HG03565 (cell line): ENCODE measurements around the gene ABCD3.
A peak's percentile ranks its signal among the peaks of the same experiment; 100 is the strongest.

Experiments used
- ATAC-seq: cut with Tn5 transposase; IDR thresholded peaks from one replicate; pipeline ENCODE4 v1.9.1; 2021; ENCODE audit warnings: mild to moderate bottlenecking, moderate library complexity; ENCODE audit not compliant: unreplicated experiment

Gene ABCD3

DNA sequence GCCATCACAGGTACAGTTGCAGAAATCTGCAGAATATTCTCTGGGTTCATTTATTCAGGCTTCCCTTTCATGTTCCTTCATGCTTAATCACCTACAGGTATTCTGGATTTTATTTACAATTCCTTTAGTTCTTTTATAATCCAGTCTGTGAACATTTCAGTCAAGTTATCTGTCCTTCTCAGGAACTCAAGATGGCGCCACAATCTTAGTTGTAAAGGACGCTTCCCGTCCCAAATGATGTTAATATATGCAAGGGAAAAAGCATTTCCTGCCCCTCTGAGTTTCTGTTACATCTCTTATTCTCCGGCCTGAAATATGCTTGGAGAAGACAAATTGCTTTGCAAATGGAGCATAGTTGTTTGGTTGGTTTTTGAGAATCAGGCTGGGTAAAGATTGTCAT is 104.1 kb downstream of the ABCD3 start:
- ATAC-seq: no peak

GRCh38 chr1:94524531-94524930 is 106.3 kb downstream of the ABCD3 start:
- no peak for ATAC-seq

GRCh38 chr1:94526152-94526980 is 108.2 kb downstream of the ABCD3 start:
- no peak for ATAC-seq

GRCh38 chr1:94527447-94528031 is 109.3 kb downstream of the ABCD3 start:
- no peak for ATAC-seq

GRCh38 chr1:94528299-94528698 is 110.1 kb downstream of the ABCD3 start:
- no peak for ATAC-seq

DNA sequence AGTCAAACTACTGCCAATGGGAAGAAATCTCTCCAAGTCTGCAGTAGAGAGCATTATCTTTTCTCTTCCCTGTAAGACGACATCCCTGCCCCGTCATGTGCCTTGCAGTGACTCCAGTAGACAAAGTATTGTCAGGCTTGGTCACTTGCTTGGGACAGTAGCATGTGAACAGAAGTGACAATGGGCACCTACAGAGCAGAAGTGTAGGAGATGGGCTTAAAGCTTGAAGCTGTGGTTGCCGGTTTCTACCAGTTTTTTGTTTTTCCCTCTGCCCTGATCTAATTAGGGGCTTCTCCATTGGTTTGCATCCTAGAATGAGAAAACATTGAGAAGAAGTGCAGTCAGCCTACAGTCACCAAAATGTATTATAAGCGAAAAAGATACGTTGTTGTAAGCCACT is 110.6 kb downstream of the ABCD3 start:
- no peak for ATAC-seq

DNA sequence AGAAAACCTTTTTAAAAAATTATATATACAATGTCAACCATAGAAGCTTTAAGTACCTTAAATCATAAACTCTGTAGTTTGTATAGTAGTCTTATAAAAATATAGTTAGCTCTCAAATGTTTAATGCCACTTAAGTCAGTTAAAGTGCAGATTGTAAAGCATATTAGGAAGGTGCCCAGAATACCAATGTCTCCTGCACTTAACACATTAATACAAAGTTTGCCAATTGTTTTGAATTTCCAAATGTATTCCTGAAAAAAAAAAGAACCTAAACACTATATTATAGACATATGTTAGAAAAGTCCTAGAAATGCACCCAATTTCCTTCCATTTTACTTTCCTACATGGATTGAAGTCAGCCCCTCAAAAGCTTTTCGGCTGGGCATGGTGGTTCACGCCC is 111.2 kb downstream of the ABCD3 start:
- no peak for ATAC-seq

GRCh38 chr1:94530373-94530878 is 112.2 kb downstream of the ABCD3 start:
- ATAC-seq: no peak

DNA sequence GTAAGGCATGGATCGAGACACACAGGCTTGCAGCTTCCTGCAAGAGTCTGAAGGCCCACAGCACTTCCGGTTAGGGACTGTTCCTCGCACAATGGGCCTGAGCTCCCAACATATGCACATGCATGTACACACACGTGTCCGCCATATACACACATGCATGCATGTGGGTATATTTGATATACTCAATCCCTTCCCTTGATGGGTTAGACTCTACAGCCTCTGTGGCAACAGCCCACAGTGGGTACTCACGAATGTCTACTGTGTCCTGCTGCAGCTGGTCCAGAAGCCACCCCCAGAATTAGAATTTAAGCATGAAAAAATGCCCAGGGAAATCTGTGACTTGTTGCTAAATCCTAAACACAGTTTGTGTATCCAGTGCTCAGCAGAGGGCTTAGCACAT is 113.5 kb downstream of the ABCD3 start:
- no peak for ATAC-seq

DNA sequence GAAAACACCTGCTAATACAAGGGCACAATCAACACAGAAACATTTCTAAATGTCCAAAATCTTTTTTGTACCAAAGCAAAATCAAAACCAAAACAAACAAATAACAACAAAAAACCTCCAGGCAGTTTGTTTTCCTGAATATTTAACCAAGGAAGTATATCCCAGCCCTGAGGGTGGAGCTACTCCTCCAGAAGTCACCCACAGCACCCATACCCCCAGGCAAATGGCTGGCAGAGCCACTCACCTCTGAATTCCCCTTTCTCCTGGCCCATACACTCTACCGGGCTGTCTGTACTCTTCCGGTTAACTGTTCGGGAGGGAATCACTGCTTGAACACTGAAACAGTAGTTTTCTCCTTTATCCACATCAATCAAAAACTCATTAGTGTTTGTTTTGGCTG is 113.9 kb downstream of the ABCD3 start:
- no peak for ATAC-seq

GRCh38 chr1:94535095-94535494 is 116.9 kb downstream of the ABCD3 start:
- ATAC-seq: no peak

- ATAC-seq: no peak
These were observed 117.7 kb downstream of the ABCD3 start for GRCh38 chr1:94535879-94536278.

DNA sequence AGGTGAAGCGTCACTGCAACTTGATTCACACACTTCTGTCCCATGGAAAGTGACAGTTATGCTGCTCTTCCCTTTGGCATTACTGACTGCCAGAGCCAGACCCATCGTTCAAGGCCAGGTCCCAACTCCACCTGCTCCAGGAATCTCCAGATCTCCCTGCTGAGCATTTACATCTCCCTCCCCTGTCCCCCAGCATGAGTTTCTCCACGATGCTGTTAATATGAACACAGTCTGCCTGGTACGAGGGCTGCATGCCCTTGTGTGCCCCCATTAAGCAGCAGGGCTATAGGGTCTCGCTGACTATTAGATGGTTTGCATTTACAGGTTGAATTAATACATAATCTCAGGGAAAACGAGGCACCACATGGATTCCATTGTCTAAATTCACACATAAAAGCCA is 119.1 kb downstream of the ABCD3 start:
- no peak for ATAC-seq

DNA sequence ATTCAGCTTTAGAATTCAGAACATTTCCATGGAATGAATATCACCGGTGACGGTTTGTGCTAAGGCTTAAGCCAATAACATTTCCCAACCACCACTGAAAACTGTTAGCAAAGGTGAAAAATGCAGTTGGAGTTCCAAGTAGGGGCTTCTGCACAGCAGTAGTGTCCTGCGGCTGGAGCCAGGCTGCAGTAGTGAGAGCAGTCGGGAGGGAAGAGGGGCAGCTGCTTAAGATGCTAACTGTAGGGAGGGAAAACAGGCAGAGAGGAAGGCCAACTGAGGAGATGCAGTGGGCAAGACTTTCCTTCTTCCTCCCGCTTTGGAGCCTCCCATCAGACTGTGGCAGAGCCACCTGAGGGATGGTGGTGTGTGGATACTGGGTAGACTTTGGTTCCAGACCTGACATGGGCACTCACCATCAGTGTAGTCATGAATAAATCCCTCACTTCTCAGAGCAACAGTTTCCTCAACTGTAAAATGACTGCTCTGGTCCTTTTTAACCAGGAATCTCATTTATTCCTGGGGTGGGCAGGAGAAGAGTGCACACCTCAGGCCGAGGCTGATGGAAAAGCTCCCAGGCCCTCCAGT is 120.1 kb downstream of the ABCD3 start:
- no peak for ATAC-seq

DNA sequence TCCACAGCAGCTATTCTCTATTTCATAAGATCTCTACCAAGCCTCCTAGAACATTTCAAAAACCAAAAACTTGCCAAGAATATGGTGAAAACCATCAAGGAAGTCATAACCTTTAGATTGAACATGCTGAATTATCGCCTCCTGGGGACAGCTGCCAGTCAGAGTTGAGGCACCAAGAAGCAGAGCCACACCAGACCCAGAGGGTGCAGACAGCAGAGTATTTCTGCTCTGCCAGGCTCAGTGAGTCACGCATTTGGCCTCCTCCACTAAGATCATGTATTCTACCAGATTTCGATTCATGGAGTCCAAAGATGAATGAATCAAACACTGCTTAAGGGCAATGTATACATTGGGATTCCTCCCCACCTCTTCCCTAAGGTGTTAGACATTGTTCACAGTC is 121.3 kb downstream of the ABCD3 start:
- no peak for ATAC-seq

- no peak for ATAC-seq
These were observed 122.5 kb downstream of the ABCD3 start for GRCh38 chr1:94540440-94541245.

- peak; percentile 64 for ATAC-seq
These were observed 123.3 kb downstream of the ABCD3 start, which contains the start of gene F3 for GRCh38 chr1:94541246-94542087. F3 (minus strand) TSS chr1:94541759; CDS start chr1:94541636, 123 bp downstream.

GRCh38 chr1:94542088-94542870 is 124.1 kb downstream of the ABCD3 start:
- ATAC-seq: no peak

DNA sequence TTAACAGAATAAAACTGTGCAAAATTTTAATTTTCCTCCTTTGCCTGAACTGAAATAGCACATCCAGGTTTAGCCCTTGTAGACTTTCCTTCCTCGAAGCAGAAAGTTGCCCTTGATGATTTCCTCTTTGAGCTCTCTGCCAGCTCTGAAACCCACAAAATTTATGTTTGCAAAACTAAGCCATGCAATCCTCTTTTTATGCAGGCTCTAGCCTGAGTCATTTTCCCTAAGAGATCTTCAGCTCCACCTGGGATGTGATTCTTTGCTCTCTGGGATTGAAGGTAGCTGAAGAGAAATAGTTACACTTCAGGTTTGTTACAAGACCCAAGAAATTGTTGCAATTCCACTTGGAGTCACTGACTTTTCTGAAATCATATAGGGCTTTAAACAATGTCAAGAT is 124.8 kb downstream of the ABCD3 start:
- no peak for ATAC-seq
